Measurements from ENCODE around the gene CLEC14A. TPM values are rescaled to one million over a fixed set of nuclear protein-coding genes. Genes with fewer than 3 reads are reported as not detected.

The CLEC14A gene
- total RNA-seq, 1 experiment from 2014 or later, result 0.31 TPM

- Histone ChIP-seq H3K27ac (no peak overlapping the region), H4K20me1 (ENCODE audit: insufficient read depth) (no peaks in the 10 kb centered on the region), H2AFZ (no peak overlapping the region), H3K79me2 (ENCODE audit: low read depth) (no peaks in the 10 kb centered on the region), H3K9me2 (ENCODE audit: insufficient read depth) (no peaks in the 10 kb centered on the region), H3K4me1 (replicated peaks; ENCODE audit: insufficient read depth) (no peaks in the 10 kb centered on the region), H3K9me3 (ENCODE audit: insufficient read depth, low read depth) (no peaks in the 10 kb centered on the region), H3K27me3 (ENCODE audit: insufficient read depth, low read depth) (no peaks in the 10 kb centered on the region), H3K36me3 (ENCODE audit: low read depth) (no peaks in the 10 kb centered on the region), H3K4me2 (no peak overlapping the region), H3K4me3 (no peak overlapping the region), H3F3A (ENCODE audit: insufficient read depth, low read depth) (no peaks in the 10 kb centered on the region)
- DNase-seq, result no peak
- ChIA-PET CTCF (interaction anchor here (0.6 to 0.8 kb wide), 2 partner anchors 42 to 400 kb away, joined by 3 to 6 read pairs; no protein-coding TSS in a partner anchor), POLR2A (ENCODE audit: unreplicated experiment) (no interaction called here)
- BruUV-seq (replicated peaks), result no TSS peak
- TF ChIP-seq CTCF (conservative IDR thresholded peaks at IDR 0.05) (no peak), EZH2 (IDR thresholded peaks at IDR 0.05; ENCODE audit: low read depth) (no peak)
- intact Hi-C loops (cut with micrococcal nuclease; ENCODE audit: unreplicated experiment), result no loop called here
These were observed 7.4 kb downstream of the CLEC14A start for GRCh38 chr14:38248321-38249028.

- TF ChIP-seq CTCF (conservative IDR thresholded peaks at IDR 0.05) (no peak), EZH2 (IDR thresholded peaks at IDR 0.05; ENCODE audit: low read depth) (no peak)
- intact Hi-C loops (cut with micrococcal nuclease; ENCODE audit: unreplicated experiment), result no loop called here
These were observed 12.1 kb downstream of the CLEC14A start for GRCh38 chr14:38243696-38244240.

GRCh38 chr14:38238878-38239277, 17.0 kb downstream of the CLEC14A start:
- Histone ChIP-seq H3F3A (ENCODE audit: insufficient read depth, low read depth) (no peaks in the 10 kb centered on the region), H3K79me2 (ENCODE audit: low read depth) (no peaks in the 10 kb centered on the region), H3K27me3 (ENCODE audit: insufficient read depth, low read depth) (no peaks in the 10 kb centered on the region), H3K4me1 (replicated peaks; ENCODE audit: insufficient read depth) (no peaks in the 10 kb centered on the region), H3K4me2 (no peak overlapping the region), H3K9me2 (ENCODE audit: insufficient read depth) (no peaks in the 10 kb centered on the region), H2AFZ (no peak overlapping the region), H3K27ac (no peak overlapping the region), H3K4me3 (no peak overlapping the region), H3K9me3 (ENCODE audit: insufficient read depth, low read depth) (no peaks in the 10 kb centered on the region), H3K36me3 (ENCODE audit: low read depth) (no peaks in the 10 kb centered on the region), H4K20me1 (ENCODE audit: insufficient read depth) (no peaks in the 10 kb centered on the region)
- DNase-seq, result no peak
- TF ChIP-seq CTCF (conservative IDR thresholded peaks at IDR 0.05), result no peak
- no peak for TF ChIP-seq EZH2 (IDR thresholded peaks at IDR 0.05; ENCODE audit: low read depth)
- BruUV-seq (replicated peaks), result no TSS peak
- POLR2A ChIA-PET (ENCODE audit: unreplicated experiment), result no interaction called here
- intact Hi-C loops (cut with micrococcal nuclease; ENCODE audit: unreplicated experiment), result no loop called here
- CTCF ChIA-PET, result no interaction called here

More at GRCh38 chr14:38243696-38244240, 12.1 kb downstream of the CLEC14A start:
- no peaks in the 10 kb centered on the region for H3K36me3 ChIP-seq (ENCODE audit: low read depth)
- no peak overlapping the region for H2AFZ ChIP-seq
- ChIA-PET CTCF (no interaction called here), POLR2A (ENCODE audit: unreplicated experiment) (no interaction called here)
- H3K9me3 ChIP-seq (ENCODE audit: insufficient read depth, low read depth), result no peaks in the 10 kb centered on the region
- no peaks in the 10 kb centered on the region for H3K79me2 ChIP-seq (ENCODE audit: low read depth)
- H3K4me2 ChIP-seq, result no peak overlapping the region
- BruUV-seq (replicated peaks), result no TSS peak
- H3K4me3 ChIP-seq, result no peak overlapping the region
- no peak for DNase-seq
- H3K27me3 ChIP-seq (ENCODE audit: insufficient read depth, low read depth), result no peaks in the 10 kb centered on the region
- no peaks in the 10 kb centered on the region for H3K9me2 ChIP-seq (ENCODE audit: insufficient read depth)
- no peaks in the 10 kb centered on the region for H3F3A ChIP-seq (ENCODE audit: insufficient read depth, low read depth)
- no peak overlapping the region for H3K27ac ChIP-seq
- H4K20me1 ChIP-seq (ENCODE audit: insufficient read depth), result no peaks in the 10 kb centered on the region
- H3K4me1 ChIP-seq (replicated peaks; ENCODE audit: insufficient read depth), result no peaks in the 10 kb centered on the region

All from PC-9 (cell line).